SK-MEL-5 (cell line): ENCODE measurements around the gene PKD1L1. TPM values are rescaled to one million over a fixed set of nuclear protein-coding genes. Genes with fewer than 3 reads are reported as not detected.
"Not testable (repeated sequence)": the region's sequence is repeated elsewhere in the genome, so short reads cannot be mapped to it uniquely, and the experiment has no call there.

ENCODE experiments used
- DNase-seq: peaks from one replicate; pipeline ENCODE4 v3.0.0-alpha.2; 2016; ENCODE audit warnings: low read depth, low spot score
- in situ Hi-C: cut with HindIII; loops from 2 replicates; pipeline ENCODE4 v1.10.0; 2016; ENCODE audit warnings: low sequenced_read_pairs, high pct_unique_total_duplicates, low pct_unique_long_range_greater_than_20kb
- total RNA-seq: library from RNA; depleted of rRNA; stranded (reverse); fragments of >200 nt; shearing (Covaris generic); gene quantifications from 2 replicates; pipeline ENCODE4 v1.2.3, GENCODE V29; 2014

The PKD1L1 gene
- total RNA-seq, 1 experiment from 2014 or later = 0.58 TPM

DNA sequence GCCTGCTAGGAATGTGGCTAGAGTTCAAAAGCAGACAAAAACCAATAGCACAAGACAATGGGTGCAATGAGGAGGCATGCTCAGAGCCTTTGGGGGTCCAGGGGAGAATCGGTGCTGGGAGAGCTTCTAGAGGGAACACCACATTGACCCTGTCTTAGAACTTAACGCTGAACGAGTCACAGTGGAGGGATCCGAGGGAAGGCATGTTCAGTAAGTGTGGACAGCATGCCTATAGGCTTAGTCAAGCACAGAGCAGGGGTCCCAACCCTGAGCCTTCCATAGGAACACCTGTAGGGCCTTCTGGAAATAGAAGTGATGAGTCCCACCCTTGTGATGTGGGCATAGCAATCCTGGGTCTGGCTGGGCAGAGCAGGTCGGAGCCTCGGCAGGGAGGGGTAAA is 148.7 kb downstream of the PKD1L1 start:
- DNase-seq = no peak
- in situ Hi-C loops = no loop called here

DNA sequence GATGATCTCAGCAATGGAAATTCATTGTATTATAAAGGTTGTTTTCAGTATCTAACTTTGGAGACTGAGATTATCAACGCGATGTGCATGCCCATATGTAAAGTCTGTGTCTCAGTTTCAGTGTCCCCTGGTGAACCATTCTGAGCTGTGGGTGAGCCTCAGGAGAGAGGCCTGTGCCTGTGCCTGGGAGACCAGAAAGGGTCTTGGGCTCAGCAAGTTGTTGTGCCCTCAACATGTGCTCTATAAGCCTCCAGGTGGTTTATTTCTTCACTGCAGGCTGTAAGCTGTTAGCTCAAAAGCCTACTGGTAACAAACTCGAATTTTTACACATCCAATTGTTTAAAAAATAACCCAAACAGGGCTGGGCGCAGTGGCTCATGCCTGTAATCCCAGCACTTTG is 151.9 kb downstream of the PKD1L1 start:
- in situ Hi-C loops = no loop called here
- no peak for DNase-seq

DNA sequence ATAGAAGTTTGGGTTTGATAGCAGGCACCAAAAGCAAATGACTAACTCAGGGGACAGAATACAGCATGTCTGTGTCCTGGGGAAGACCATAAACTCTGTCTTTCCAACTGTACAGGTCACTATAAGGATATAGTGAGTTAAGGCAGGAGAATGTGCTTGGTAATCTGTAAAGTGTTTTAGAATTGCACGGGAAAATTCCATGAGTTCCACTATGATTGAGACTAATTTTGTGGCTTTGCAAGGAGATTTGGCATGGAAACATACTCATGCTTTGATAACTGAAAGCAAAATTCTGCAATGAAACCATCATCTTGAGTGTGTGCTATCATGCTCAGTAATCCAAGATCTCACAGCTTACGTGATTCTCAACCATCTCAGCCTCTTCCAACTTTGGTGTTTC is 152.6 kb downstream of the PKD1L1 start:
- DNase-seq = no peak

DNA sequence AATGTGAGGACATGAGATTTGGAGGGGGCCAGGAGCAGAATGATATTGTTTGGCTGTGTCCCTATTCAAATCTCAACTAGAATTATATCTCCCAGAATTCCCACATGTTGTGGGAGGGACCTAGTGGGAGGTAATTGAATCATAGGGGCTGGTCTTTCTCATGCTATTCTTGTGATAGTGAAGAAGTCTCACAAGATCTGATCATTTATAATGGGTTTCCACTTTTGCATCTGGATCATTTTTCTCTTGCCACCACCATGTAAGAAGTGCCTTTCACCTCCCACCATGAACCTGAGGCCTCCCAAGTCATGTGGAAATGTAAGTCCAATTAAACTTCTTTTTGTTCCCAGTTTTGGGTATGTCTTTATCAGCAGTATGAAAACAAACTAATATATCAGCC is 153.1 kb downstream of the PKD1L1 start:
- DNase-seq, in situ Hi-C loops: not testable (repeated sequence)

More for the DNA sequence above, 152.6 kb downstream of the PKD1L1 start:
- in situ Hi-C loops = no loop called here

DNA sequence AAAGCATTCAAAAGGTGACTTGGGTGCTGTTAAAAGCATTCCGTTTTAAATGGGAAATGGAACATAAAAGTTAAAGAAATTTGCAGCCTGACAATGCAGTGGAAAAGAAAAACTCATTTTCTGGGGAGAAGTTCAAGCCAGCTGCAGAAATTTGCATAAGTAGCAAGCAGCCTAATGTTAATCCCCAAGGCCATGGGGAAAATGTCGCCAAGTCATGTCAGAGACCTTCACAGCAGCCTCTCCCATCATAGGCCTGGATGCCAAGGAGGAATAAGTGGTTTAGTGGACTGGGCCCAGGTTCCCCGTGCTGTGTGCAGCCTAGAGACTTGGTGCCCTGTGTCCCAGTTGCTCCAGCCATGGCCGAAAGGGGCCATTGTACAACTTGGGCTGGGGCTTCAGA is 154.2 kb downstream of the PKD1L1 start:
- in situ Hi-C loops = no loop called here
- DNase-seq = no peak

DNA sequence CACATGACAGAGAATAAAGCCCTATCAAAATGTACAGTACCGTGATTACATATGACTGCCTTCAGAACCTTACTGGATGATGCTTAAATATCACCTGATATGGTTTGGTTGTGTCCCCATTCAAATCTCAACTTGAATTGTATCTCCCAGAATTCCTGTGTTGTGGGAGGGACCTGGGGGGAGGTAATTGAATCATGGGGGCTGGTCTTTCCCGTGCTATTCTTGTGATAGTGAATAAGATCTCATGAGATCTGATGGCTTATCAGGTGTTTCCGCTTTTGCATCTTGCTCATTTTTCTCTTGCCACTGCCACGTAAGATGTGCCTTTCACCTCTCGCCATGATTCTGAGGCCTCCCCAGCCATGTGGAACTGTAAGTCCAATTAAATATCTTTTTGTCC is 155.1 kb downstream of the PKD1L1 start:
- in situ Hi-C loops = not testable (repeated sequence)
- peak; percentile 62 for DNase-seq

DNA sequence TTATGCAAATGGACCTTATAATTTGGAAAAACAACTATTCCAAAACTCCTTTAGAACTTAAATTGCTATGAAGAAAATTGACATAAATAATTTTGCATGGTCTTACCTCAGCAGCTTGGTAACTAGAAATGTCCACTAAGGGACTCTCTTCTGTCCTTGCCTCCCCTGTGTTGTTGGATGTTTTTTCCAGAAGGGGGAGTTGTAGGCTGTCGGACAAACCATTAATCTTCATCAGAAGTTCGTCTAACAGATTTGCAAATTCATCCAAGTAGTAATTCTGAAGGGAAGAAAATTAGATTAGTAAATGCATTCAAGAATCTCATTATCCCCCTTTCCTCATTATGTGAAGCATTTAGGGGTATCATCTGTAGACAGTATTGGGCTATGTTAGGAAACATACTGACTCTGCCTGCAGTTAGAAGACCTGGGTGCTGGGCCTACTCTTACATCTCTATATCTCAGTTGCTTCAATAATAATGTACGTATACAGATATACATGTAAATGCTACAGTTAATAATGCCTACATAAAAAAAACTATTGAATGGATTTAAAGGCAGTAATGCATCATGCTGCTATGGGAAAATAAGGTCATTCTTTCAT is 155.6 kb downstream of the PKD1L1 start:
- in situ Hi-C loops = no loop called here
- peak; percentile 76 for DNase-seq

DNA sequence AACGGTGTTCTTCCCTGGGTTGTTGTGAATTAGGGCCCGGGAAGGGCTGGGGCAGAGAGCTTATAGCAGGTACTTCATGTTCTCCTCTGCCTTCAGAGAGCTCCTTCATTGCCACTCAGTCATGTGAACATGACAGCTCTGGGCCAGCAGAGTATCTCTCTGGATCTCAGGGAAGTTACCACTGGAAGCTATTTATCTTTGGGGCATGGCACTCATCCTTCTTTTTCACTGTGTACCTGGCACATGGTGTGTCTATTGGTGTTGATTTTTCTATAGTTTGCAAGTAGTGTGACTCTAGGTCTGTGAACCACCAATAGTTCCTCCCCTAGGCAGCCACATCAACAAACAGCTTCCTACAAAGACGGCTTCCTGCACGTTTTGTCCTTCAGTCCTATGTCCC is 156.6 kb downstream of the PKD1L1 start:
- DNase-seq = no peak
- in situ Hi-C loops = no loop called here

DNA sequence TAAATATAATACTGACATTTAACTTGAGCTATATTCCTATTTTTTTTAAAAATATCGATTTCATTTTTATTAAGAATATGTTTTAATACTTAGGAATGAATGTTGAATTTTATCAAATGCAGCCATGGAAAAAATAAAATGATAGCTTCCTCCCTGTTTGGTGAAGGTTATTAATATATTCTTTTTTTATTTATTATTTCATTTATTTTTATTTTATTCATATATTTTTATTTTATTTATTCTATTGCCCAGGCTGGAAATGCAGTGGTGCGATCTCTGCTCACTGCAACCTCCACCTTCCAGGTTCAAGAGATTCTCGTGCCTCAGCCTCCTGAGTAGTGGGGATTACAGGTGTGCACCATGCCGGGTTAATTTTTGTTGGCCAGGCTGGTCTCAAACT is 160.2 kb downstream of the PKD1L1 start:
- DNase-seq = no peak
- in situ Hi-C loops = no loop called here

DNA sequence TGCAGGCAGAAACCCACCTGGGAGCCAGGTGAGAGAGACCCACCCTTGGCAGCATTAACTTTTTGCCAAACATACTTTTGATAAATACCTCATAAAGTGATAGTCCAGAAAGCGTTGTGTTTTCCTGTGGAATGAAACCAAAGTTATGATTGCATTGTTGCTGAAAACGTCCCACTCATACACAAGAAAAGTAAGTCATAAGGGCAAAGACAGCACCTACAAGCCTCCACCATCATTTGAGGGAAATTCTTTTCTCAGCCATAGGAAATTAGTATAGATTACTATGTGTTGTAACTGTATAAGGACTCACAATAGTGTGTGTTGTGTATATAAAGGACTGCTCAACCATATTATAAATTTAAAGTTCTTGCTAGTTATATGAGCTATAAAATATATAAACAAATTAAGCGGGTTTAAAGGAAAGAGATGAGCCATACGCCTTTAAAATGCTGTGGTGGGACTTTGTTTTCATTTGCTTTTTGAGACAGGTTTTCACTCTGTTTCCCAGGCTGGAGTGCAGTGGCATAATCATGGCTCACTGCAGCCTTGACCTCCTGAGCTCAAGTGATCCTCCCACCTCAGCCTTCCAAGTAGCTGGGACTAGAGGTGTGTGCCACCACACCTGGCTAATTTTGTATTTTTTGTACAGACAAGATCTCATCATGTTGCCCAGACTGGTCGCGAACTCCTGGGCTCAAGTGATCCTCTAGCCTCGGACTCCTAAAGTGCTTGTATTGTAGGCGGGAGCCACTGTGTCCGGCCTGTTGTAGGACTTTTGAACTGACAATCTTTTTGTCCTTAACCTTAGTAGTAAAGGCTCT is 160.8 kb downstream of the PKD1L1 start:
- DNase-seq = no peak
- in situ Hi-C loops = no loop called here

DNA sequence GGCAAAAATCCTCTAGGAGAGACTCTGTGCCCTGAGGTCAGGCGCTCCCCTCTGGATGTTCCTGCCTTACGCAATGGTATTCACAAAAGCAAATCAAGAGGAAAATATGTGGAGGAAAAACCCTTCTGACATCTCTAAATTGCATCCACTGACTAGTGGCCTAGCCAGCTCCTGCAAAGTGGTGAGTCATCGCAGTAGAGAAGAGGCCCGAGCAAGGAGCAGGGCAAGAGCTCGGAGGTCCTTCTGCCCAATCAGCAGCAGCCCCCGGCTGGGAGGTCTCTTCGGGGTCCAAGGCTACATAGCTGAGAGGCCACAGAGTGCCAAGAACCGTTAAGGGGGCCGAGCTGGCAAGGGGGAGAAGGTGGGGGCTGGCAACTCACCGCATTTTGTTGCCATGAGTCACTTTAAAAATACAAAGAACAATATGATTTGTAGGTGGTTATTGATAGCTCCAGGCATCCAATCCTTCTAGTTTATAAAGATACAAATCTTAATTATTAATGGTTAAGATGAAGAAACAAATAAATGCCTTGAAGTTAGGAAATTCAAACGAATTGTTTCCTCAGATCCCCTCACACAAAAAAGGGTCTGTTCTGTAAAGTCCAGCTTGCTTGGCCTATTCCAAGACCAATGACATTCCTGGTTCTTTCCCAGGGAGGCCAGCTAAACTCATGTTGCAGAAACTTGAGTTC is 161.6 kb downstream of the PKD1L1 start:
- DNase-seq = peak; percentile 81

DNA sequence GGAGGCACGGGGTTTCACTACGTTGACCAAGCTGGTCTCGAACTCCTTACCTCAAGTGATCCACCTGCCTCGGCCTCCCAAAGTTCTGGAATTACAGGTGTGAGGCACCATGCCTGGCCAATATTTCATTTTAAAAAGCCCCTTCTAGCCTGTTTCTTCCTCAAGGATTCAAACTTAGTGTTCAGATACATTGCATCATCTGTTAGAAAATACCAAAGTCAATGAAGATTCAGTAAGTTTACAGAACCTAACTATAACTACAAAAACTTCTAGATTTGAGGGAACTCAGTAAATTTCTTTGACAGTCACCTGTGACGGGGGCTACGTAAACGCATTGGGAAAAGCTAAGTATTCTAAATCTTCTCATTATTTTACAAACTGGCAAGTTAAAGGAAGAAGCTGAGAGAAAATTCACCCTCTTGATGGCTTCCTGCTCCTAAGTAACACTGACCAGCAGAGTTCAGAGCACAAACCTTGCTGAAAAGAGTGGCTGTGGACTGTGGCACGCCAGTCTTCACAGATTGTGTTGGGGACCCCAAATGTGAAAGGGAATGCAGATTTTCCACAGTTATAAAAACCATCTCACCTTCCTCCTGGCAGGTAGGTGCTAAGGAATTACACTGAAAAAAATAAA is 162.2 kb downstream of the PKD1L1 start:
- in situ Hi-C loops = no loop called here
- no peak for DNase-seq

More for the DNA sequence above, 161.6 kb downstream of the PKD1L1 start:
- in situ Hi-C loops = no loop called here

DNA sequence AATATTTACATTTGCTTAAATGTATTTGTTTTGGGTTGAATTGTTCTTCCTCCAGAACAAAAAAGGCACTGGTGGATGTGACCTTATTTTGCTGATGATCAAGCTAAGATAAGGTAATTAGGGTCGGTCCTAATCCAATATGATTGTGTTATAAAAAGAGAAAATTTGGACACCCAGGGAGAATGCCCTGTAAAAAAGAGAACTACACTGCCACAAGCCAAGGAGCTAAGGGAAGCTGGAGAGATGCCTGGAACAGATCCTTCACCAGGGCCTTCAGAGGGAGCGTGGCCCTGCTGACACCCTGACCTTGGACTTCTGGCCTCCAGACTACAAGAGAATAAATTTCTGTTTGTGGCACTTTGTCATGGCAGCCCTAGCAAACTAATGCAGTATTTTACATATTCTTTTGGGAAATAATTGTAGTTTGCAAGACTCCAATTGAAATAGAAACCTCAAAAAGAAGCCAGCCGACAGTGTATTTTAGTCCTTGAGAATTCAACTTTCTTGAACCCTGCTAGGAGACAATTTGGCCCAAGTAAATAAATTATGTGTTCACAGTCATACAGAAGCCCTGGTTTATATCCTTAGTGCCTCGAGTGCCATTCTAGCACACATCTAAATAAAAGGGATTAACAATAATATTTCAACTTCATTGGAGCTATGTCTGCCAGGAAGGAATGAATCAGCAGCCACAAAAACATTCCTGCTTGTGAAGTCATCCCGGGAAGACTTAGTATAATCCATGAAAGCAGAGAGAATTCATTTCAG is 164.6 kb downstream of the PKD1L1 start:
- in situ Hi-C loops = no loop called here
- DNase-seq = peak; percentile 51

DNA sequence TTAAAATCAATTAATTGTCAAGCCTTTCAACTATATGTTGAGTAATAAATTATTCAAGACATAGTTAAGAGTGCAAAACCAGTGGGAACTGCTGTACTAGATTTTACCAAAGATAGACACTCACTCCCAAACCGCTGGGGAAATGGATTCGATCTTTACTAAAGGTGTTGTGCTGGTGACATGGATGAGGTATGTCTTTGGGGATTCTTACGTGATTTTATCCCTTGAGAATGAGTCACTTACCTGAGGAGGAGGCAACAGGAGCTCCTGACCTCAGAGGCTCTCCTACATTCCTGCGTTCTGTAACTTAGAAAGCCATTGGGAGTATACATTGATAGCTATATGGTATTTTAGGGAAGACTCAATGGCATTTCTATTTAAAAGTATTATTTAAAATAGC is 165.5 kb downstream of the PKD1L1 start:
- in situ Hi-C loops = no loop called here
- no peak for DNase-seq

DNA sequence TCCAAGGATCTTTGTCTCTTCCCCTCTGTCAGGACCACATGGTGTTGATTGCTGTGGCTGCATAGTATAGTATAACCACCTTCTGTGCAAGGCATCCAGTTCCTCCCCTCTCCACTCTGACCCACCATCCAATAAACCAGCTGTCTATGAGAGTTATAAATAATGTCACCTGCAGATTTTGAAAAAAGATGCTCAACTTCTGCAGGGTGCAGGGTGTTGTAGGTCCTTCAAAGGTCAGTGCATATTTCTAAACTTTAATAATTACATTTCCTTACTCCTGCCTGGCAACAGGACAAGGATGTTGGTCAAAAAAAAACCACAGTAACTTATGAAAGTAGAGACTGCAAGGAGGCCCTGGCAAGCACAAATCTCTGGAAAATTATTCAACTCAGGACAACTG is 166.2 kb downstream of the PKD1L1 start:
- no peak for DNase-seq
- in situ Hi-C loops = no loop called here

DNA sequence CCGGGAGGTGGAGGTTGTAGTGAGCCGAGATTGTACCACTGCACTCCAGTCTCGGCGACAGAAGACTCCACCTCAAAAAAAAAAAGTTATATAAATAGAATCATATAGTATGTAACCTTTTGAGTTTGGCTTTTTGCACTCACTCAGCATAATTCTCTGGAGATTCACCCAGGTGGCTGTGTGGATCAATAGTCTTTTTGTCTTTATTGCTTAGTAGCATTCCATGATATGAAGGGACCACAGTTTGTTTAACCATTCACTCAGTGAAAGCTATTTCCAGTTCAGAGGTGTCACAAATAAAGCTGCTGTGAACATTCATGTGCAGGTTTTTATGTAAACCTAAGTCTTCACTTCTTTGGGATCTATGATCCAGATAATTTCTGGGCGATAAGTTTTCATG is 167.7 kb downstream of the PKD1L1 start:
- in situ Hi-C loops = no loop called here

DNA sequence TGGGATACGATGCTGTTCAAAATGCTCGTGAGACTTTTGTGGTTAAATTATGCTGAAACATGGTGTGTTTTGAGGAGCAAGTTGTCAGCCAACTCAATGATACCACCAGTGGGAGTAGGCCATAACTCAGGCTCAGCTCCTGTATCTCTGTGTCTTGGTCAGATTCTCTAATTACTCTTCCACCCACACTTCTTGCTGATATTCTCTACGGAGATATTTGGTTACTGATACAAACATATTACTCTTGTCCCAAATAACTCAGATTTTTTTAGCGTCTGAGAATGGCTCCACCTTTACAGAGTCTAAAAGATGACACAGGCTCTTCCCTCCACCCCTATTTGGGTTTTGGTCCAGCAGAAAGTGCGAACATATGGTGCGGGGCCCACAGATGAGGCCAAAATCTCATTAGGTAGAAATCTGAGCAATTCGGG is 168.9 kb downstream of the PKD1L1 start:
- DNase-seq = no peak
- in situ Hi-C loops = no loop called here

More for the DNA sequence above, 167.7 kb downstream of the PKD1L1 start:
- no peak for DNase-seq
